Gastrocnemius medialis (tissue), 4 donors: Measurements from ENCODE around the gene YAE1. TPM values are rescaled to one million over a fixed set of nuclear protein-coding genes. Genes with fewer than 3 reads are reported as not detected.

Experiments
- ATAC-seq, 2 donors: fragments of 150-250 bp; one replicate each; pipeline ENCODE4 v1.9.1; 2016
- DNase-seq, 2 donors: peaks; one replicate each; pipeline ENCODE4 v3.0.0-alpha.2; 2019
- H3K27ac ChIP-seq, 4 donors: fragments of 200-600 bp; sonication (generic); 1 replicate in 1 of 4; 2 replicates in 3 of 4; pipeline ENCODE4 v1.5.1; 2016 to 2018; ENCODE audit warnings: mild to moderate bottlenecking in 2 of 4, moderate library complexity in 1 of 4
- H3K27me3 ChIP-seq, 3 donors: fragments of 200-600 bp; sonication (generic) in 2 of 3; 1 replicate in 1 of 3; 2 replicates in 2 of 3; pipeline versions ENCODE4 v1.5.1 to v1.6.0; 2016 to 2019; ENCODE audit warnings: mild to moderate bottlenecking in 1 of 3, moderate library complexity in 1 of 3
- H3K36me3 ChIP-seq, 2 donors: fragments of 200-600 bp; sonication (generic) in 1 of 2; one replicate each; pipeline ENCODE4 v1.5.1; 2017 to 2018
- H3K4me1 ChIP-seq, 2 donors: fragments of 200-600 bp; sonication (generic) in 1 of 2; one replicate each; pipeline ENCODE4 v1.5.1; 2016 to 2017; ENCODE audit warnings: mild to moderate bottlenecking in 2 of 2
- H3K4me3 ChIP-seq, 4 donors: fragments of 200-600 bp; sonication (generic) in 3 of 4; 1 replicate in 1 of 4; 2 replicates in 3 of 4; pipeline ENCODE4 v1.5.1; 2016 to 2019; ENCODE audit warnings: mild to moderate bottlenecking in 2 of 4
- H3K9me3 ChIP-seq, 3 donors: fragments of 200-600 bp; sonication (generic) in 2 of 3; 1 replicate in 1 of 3; 2 replicates in 2 of 3; pipeline ENCODE4 v1.5.1; 2016 to 2019
- CTCF ChIP-seq, 5 experiments: fragments of 450-650 bp in 3 of 5; fragments of 200-600 bp in 2 of 5; sonication (generic) in 2 of 5; IDR thresholded peaks in 4 of 5; conservative IDR thresholded peaks in 1 of 5; 1 replicate in 4 of 5; 2 replicates in 1 of 5; pipeline ENCODE4 v1.5.1; 2016 to 2019; ENCODE audit warnings: antibody characterized with exemption in 5 of 5, mild to moderate bottlenecking in 3 of 5, moderate library complexity in 3 of 5
- POLR2A ChIP-seq, 2 donors: fragments of 450-650 bp; IDR thresholded peaks; one replicate each; pipeline ENCODE4 v1.6.1; 2017; ENCODE audit warnings: antibody characterized with exemption in 2 of 2, mild to moderate bottlenecking in 2 of 2, moderate library complexity in 2 of 2
- in situ Hi-C, 4 donors: fragments of 200-750 bp; cut with MboI; loops; one replicate each; pipeline versions ENCODE4 v1.15.0 to v1.8.0; 2017; ENCODE audit warnings: low sequenced_read_pairs in 4 of 4
- intact Hi-C: fragments of 100-400 bp; cut with DNase I; formaldehyde crosslinking; loops from one replicate; pipeline ENCODE4 v1.15.1; 2023; ENCODE audit warnings: low total_unique reads
- total RNA-seq, 4 donors: library from RNA; depleted of rRNA; stranded (reverse); fragments of >200 nt; gene quantifications; one replicate each; pipeline versions ENCODE4 v1.1.0 to v1.2.3, GENCODE V29; 2016

YAE1 gene
- 10 to 100 TPM in 2 of 4 donors, 1 to 10 TPM in 2; 4.6 to 20.2 (median 10.2) TPM for total RNA-seq

- no peaks in the 10 kb centered on the region for H3K9me3 ChIP-seq
- in situ Hi-C loops (no loop called here), intact Hi-C loops (loop anchor here (2.0 to 10.0 kb wide), 2 partner anchors 57 to 569 kb away; partner anchors contain the start of genes MPLKIP, RALA and SUGCT)
- no peak for TF ChIP-seq CTCF (IDR thresholded peaks at IDR 0.05 in 4 of 5, conservative IDR thresholded peaks at IDR 0.05 in 1 of 5)
- peak; percentile 35 to 37 for TF ChIP-seq POLR2A (IDR thresholded peaks at IDR 0.05)
- peaks cover 8 to 18% of the 10 kb centered on the region in 2 donors for H3K4me1 ChIP-seq
- peak; percentile 94 to 96 for ATAC-seq
- peak within 1 kb of the TSS; percentile 79 to 90 (median 86) for H3K4me3 ChIP-seq
- peak within 1 kb of the TSS; percentile 59 to 83 (median 77) for H3K27ac ChIP-seq
- H3K27me3 ChIP-seq, result no peaks in the 10 kb centered on the region
- peaks cover 0 to 11% of the 10 kb centered on the region in 2 donors for H3K36me3 ChIP-seq
- DNase-seq, result peak; percentile 56 to 62
These were observed at the start of gene YAE1 for GRCh38 chr7:39566023-39566921. YAE1 (plus strand) TSS chr7:39566404; CDS start chr7:39566419, 15 bp downstream.

GRCh38 chr7:39516498-39516897 lies 49.7 kb upstream of the YAE1 start:
- intact Hi-C loops, result no loop called here
- DNase-seq (no peak), ATAC-seq (no peak)
- H3K4me1 ChIP-seq, result no peaks in the 10 kb centered on the region
- no peaks in the 10 kb centered on the region for H3K36me3 ChIP-seq
- TF ChIP-seq CTCF (IDR thresholded peaks at IDR 0.05 in 4 of 5, conservative IDR thresholded peaks at IDR 0.05 in 1 of 5), result no peak
- TF ChIP-seq POLR2A (IDR thresholded peaks at IDR 0.05), result no peak
- peaks cover 0 to 3% (median 0%) of the 10 kb centered on the region in 3 donors for H3K27me3 ChIP-seq
- no peak overlapping the region for H3K4me3 ChIP-seq
- in situ Hi-C loops, result loop anchor here in 3 of 4 donors (5.0 to 25.0 kb wide), 4 partner anchors 722 to 1104 kb away; no protein-coding TSS in a partner anchor
- H3K27ac ChIP-seq, result no peak overlapping the region
- no peaks in the 10 kb centered on the region for H3K9me3 ChIP-seq

GRCh38 chr7:39517240-39517639 lies 49.0 kb upstream of the YAE1 start:
- DNase-seq (no peak), ATAC-seq (no peak)
- Histone ChIP-seq H3K4me3 (no peak overlapping the region), H3K9me3 (no peaks in the 10 kb centered on the region), H3K36me3 (no peaks in the 10 kb centered on the region), H3K27ac (no peak overlapping the region), H3K4me1 (no peaks in the 10 kb centered on the region), H3K27me3 (peaks cover 0 to 3% (median 0%) of the 10 kb centered on the region in 3 donors)
- no peak for TF ChIP-seq POLR2A (IDR thresholded peaks at IDR 0.05)
- TF ChIP-seq CTCF (IDR thresholded peaks at IDR 0.05 in 4 of 5, conservative IDR thresholded peaks at IDR 0.05 in 1 of 5), result no peak
- in situ Hi-C loops (loop anchor here in 3 of 4 donors (5.0 to 25.0 kb wide), 4 partner anchors 722 to 1105 kb away; no protein-coding TSS in a partner anchor), intact Hi-C loops (no loop called here)

GRCh38 chr7:39525926-39526325 lies 40.3 kb upstream of the YAE1 start:
- Histone ChIP-seq H3K27ac (no peak overlapping the region), H3K4me1 (no peaks in the 10 kb centered on the region), H3K27me3 (no peaks in the 10 kb centered on the region), H3K9me3 (no peaks in the 10 kb centered on the region), H3K4me3 (no peak overlapping the region), H3K36me3 (no peaks in the 10 kb centered on the region)
- intact Hi-C loops (no loop called here), in situ Hi-C loops (no loop called here)
- DNase-seq, result no peak
- TF ChIP-seq POLR2A (IDR thresholded peaks at IDR 0.05) (no peak), CTCF (IDR thresholded peaks at IDR 0.05 in 4 of 5, conservative IDR thresholded peaks at IDR 0.05 in 1 of 5) (no peak)
- ATAC-seq, result no peak
